NB4 (cell line): ENCODE data around the gene FNIP2.

ENCODE experiments used
- DNase-seq: peaks from one replicate; pipeline ENCODE4 v3.0.0; 2010; ENCODE audit warnings: low read depth
- H3K4me3 ChIP-seq: one replicate; pipeline ENCODE4 v1.5.1; 2011; ENCODE audit warnings: mild to moderate bottlenecking, low read depth, low read length, moderate library complexity
- CTCF ChIP-seq: IDR thresholded peaks from one replicate; pipeline ENCODE4 v1.5.1; 2012; ENCODE audit warnings: low read depth, low read length
- MYC ChIP-seq: IDR thresholded peaks from 2 replicates; pipeline ENCODE4 v1.6.1; 2011; ENCODE audit warnings: low read depth, low read length
- POLR2A ChIP-seq: IDR thresholded peaks from 2 replicates; pipeline ENCODE4 v1.6.1; 2011; ENCODE audit warnings: mild to moderate bottlenecking; ENCODE audit not compliant: insufficient read length; ENCODE audit errors: extremely low read depth
- TF ChIP-seq, protein P1 (sequence below): IDR thresholded peaks from 2 replicates; pipeline ENCODE4 v1.6.1; 2011; ENCODE audit warnings: low read depth, low read length

The FNIP2 gene

DNA sequence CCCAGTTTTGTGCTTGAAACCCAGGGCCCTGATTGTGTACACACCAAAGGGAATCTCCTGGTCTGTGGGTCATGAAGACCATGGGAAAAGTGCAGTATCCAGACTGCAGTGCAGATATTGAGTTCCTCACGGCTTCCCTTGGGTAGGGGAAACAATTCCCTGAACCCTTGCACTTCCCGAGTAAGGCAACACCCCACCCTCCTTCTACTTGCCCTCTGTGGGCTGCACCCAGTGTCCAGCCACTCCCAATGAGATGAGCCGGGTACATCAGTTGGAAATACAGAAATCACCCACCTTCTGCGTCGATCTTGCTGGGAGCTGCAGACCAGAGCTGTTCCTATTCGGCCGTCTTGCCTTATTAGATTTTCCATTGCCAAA is 134.2 kb downstream of the FNIP2 start:
- no peak for TF ChIP-seq MYC
- DNase-seq = no peak
- no peak overlapping the region for H3K4me3 ChIP-seq

- no peak for DNase-seq
- no peak overlapping the region for H3K4me3 ChIP-seq
- TF ChIP-seq MYC (no peak), CTCF (no peak), POLR2A (no peak)
- TF ChIP-seq, protein P1, sequence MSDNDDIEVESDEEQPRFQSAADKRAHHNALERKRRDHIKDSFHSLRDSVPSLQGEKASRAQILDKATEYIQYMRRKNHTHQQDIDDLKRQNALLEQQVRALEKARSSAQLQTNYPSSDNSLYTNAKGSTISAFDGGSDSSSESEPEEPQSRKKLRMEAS = no peak
Observed at GRCh38 chr4:158903472-158904043, 134.7 kb downstream of the FNIP2 start.

DNA sequence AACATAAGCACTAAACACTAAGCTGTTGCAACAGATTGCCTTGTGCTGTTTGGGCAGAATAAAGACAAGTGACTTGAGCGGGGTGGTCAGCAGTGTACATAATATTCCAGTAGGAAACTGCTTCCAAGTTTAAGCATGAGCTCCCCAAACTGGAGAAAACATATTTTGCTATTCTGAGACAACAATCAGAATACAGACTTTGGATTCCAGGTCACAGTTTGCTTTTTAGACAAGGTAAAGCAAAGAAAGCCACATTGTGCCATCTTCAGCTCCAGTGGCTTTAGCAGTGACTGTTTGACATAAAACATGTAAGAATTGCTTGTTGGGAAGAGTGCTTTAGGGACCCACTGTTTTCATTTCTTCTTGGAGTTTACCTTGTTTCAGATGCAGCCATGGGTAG is 136.0 kb downstream of the FNIP2 start:
- DNase-seq = no peak
- no peak overlapping the region for H3K4me3 ChIP-seq
- TF ChIP-seq CTCF = no peak
- TF ChIP-seq, protein P1 = no peak
- no peak for TF ChIP-seq POLR2A
- no peak for TF ChIP-seq MYC

DNA sequence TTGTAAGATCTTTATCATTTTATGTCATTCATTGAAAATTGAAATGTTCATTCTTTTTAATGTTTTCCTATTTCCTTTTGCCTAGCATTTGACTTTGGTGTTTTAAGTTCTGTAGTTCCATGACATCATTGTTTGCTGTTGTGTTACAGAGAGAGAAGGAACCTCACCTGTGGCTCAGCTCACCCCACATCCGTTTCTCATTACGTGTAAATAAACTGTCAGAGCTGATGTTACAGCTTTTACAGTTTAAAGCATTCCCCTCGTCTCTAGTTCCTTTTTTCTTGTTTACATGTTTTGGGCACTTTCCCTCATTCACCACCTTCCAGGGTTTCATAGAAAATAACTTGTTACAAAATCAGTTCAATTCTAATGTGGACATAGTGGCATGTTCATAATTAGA is 137.2 kb downstream of the FNIP2 start:
- no peak for DNase-seq
- H3K4me3 ChIP-seq = no peak overlapping the region
- no peak for TF ChIP-seq POLR2A
- TF ChIP-seq MYC = no peak
- no peak for TF ChIP-seq CTCF
- TF ChIP-seq, protein P1 = no peak

DNA sequence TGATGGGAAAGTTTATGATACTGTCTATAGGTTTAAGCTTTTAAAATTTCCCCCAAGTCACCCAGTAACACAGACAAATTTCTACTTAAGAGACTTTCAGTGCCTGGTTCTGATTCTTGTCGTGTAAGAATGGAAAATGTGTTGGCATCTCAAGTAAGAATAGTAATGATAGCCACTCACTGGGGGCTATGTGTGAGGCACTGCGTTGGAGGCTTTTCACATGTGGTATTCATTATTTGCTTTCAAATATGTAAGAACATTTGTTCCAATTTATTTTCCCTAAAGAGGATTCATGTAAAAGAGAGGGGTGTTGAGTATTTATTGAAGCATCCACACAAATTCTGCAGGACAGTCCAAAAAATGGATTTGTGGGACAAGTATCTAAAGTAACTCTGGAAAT is 143.6 kb downstream of the FNIP2 start:
- no peak for DNase-seq
- TF ChIP-seq, protein P1 = no peak
- TF ChIP-seq POLR2A (no peak), MYC (no peak), CTCF (no peak)

GRCh38 chr4:158912806-158913205 is 144.0 kb downstream of the FNIP2 start:
- TF ChIP-seq MYC (no peak), POLR2A (no peak), CTCF (no peak)
- TF ChIP-seq, protein P1 = no peak
- no peak for DNase-seq

More for the DNA sequence above, 143.6 kb downstream of the FNIP2 start:
- no peak overlapping the region for H3K4me3 ChIP-seq

More at GRCh38 chr4:158912806-158913205, 144.0 kb downstream of the FNIP2 start:
- no peak overlapping the region for H3K4me3 ChIP-seq
